Esophagus (tissue), 2 donors: ENCODE measurements around the gene TNXB. TPM values are rescaled to one million over a fixed set of nuclear protein-coding genes. Genes with fewer than 3 reads are reported as not detected.

Source experiments
- H3K27ac ChIP-seq, 2 donors: one replicate each; pipeline ENCODE4 v1.5.1; 2013; ENCODE audit warnings: low read depth in 2 of 2, mild to moderate bottlenecking in 2 of 2, inconsistent platforms in 1 of 2, low read length in 1 of 2, moderate library complexity in 1 of 2
- H3K27me3 ChIP-seq, 2 donors: one replicate each; pipeline ENCODE4 v1.6.1; 2013; ENCODE audit warnings: low read length in 2 of 2, control low read depth in 1 of 2, mild to moderate bottlenecking in 1 of 2; ENCODE audit not compliant: insufficient read depth in 2 of 2, control insufficient read depth in 1 of 2
- H3K36me3 ChIP-seq, 2 donors: one replicate each; pipeline ENCODE4 v1.6.1; 2013; ENCODE audit warnings: low read length in 1 of 2; ENCODE audit not compliant: control insufficient read depth in 2 of 2, insufficient read depth in 2 of 2
- H3K4me1 ChIP-seq, 2 donors: one replicate each; pipeline ENCODE4 v1.6.1; 2013; ENCODE audit warnings: low read length in 1 of 2; ENCODE audit not compliant: control insufficient read depth in 2 of 2, insufficient read depth in 2 of 2
- H3K4me3 ChIP-seq, 2 donors: one replicate each; pipeline ENCODE4 v1.5.1; 2013; ENCODE audit warnings: low read length in 2 of 2, mild to moderate bottlenecking in 2 of 2, low read depth in 1 of 2, moderate library complexity in 1 of 2
- H3K9me3 ChIP-seq, 2 donors: one replicate each; pipeline ENCODE4 v1.6.1; 2013; ENCODE audit warnings: mild to moderate bottlenecking in 2 of 2, low read depth in 1 of 2, low read length in 1 of 2, moderate library complexity in 1 of 2; ENCODE audit not compliant: control insufficient read depth in 2 of 2, insufficient read depth in 1 of 2
- WGBS, 2 donors: extraction: QIAGEN DNeasy Blood & Tissue Kit; methylation state at CpG; one replicate each; pipeline ENCODE4 v1.1.7; 2013; 5-methylcytosine and 5-hydroxymethylcytosine counted together
- polyA plus RNA-seq, 2 donors: library from polyadenylated mRNA; stranded (reverse); fragments of 200-250 nt; gene quantifications; one replicate each; pipeline ENCODE4 v1.2.3, GENCODE V29; 2013
- donor health status: healthy with polysubstance abuse.
- donor health status: Bipolar disorder and iron deficiency.

Gene TNXB
- polyA plus RNA-seq, 2 donors, result 14.8 to 15.5 TPM

DNA sequence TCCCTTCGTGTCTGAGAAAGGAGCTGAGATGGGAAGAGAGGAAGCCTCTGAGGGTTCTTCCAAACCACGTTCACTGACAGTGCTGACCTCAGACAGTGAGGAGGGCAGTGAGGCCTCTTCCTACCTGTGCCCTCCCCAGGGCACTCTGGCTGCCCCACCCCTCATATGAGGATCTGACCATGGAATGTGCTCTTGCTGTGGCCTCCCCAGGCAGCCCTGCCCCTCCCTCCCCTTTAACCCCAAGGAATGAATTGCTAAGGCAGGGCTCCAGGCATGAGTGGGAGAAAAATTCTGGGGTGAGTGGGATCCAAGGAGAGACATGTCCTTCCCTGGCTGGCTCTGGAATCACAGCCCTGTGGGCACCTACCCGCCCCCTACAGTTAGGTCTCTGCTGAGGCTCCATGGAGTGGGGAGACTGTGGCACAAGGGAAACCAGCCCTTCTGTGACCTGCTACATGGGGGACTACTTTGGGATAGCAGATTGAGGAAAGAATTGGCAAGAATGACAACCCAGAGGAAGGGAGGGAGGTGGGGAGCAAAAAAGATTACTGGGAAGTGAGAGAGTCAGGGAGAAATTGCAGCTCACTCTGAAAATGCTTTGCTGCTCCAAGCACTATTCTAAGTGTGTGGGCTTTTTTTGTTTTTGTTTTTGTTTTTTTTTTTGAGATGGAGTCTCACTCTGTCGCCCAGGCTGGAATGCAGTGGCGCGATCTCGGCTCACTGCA lies 29.4 kb downstream of the TNXB start:
- Histone ChIP-seq H3K27me3 (no peaks in the 10 kb centered on the region), H3K4me3 (no peak overlapping the region), H3K36me3 (peaks cover 0 to 3% of the 10 kb centered on the region in 2 donors), H3K4me1 (peaks cover 0 to 15% of the 10 kb centered on the region in 2 donors), H3K9me3 (no peaks in the 10 kb centered on the region), H3K27ac (no peak overlapping the region)
- WGBS, 2 donors, result 69 to 87% methylated on average over 7 of the region's 7 CpGs

DNA sequence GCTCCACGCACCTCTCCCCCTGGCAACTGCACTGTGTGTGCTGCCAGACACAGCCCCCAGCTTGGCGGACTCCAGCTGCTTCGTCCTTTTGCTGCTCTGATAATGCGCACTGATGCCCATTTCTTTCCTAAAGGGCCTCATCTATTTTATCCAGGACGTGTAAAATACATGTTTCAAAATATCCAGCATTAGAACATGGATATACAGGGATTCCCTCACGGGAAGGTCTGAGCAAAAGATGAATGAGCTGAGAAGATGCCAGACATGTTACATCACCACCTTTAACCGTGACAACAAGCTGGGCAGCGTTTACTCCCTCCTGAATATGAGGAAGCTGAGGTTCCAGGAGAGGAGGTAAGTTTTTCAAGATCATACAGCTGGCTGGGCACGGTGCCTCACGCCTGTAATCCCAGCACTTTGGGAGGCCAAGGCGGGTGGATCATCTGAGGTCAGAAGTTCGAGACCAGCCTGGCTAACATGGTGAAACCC lies 32.8 kb downstream of the TNXB start:
- Histone ChIP-seq H3K4me1 (peaks cover 0 to 6% of the 10 kb centered on the region in 2 donors), H3K27ac (peak overlapping the region; percentile 42 to 90), H3K4me3 (no peak overlapping the region), H3K36me3 (no peaks in the 10 kb centered on the region), H3K27me3 (no peaks in the 10 kb centered on the region), H3K9me3 (no peaks in the 10 kb centered on the region)
- 43 to 47% methylated on average over 12 of the region's 12 CpGs for WGBS, 2 donors

- Histone ChIP-seq H3K4me3 (no peak overlapping the region), H3K9me3 (no peaks in the 10 kb centered on the region), H3K4me1 (peaks cover 0 to 2% of the 10 kb centered on the region in 2 donors), H3K36me3 (no peaks in the 10 kb centered on the region), H3K27ac (peak overlapping the region; percentile 42 to 90), H3K27me3 (no peaks in the 10 kb centered on the region)
- 60 to 65% methylated on average over 3 of the region's 3 CpGs for WGBS, 2 donors
These were observed 33.4 kb downstream of the TNXB start for GRCh38 chr6:32075781-32076180.

DNA sequence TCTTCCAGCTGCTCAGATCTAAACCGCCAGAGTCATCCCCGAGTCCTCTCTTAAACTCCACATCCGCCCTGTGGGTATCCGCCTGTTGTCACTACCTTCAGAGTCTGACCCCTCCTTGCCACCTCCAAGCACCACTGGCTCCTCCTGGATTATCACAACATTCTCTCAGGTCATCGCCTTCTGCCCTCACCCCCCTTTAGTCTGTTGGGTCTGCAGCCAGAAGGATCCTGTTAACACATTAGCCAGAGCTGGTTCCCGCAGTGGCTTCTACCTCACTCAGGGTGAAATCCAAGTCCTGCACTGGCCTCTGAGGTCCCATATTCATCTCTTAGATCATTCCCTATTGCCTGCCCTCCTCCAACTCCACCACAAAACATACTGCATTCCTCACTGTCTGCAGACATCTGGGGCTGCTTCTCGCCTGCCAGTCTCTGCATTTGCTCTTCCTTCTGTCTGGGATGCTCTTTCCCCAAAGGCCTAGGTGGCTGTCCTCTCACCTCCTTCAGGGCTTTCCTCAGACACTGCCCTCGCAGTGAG lies 34.1 kb downstream of the TNXB start:
- Histone ChIP-seq H3K27me3 (no peaks in the 10 kb centered on the region), H3K27ac (peak overlapping the region; percentile 6 to 90), H3K36me3 (no peaks in the 10 kb centered on the region), H3K9me3 (no peaks in the 10 kb centered on the region), H3K4me3 (no peak overlapping the region), H3K4me1 (peaks cover 0 to 2% of the 10 kb centered on the region in 2 donors)
- 82 to 90% methylated on average over 8 of the region's 8 CpGs for WGBS, 2 donors

GRCh38 chr6:32073613-32074012 lies 35.5 kb downstream of the TNXB start:
- no peak overlapping the region for H3K4me3 ChIP-seq
- H3K4me1 ChIP-seq, result peaks cover 0 to 2% of the 10 kb centered on the region in 2 donors
- no peaks in the 10 kb centered on the region for H3K27me3 ChIP-seq
- no peaks in the 10 kb centered on the region for H3K36me3 ChIP-seq
- WGBS, 2 donors, result 89 to 94% methylated on average over 10 of the region's 10 CpGs
- H3K9me3 ChIP-seq, result no peaks in the 10 kb centered on the region
- H3K27ac ChIP-seq, result no peak overlapping the region

DNA sequence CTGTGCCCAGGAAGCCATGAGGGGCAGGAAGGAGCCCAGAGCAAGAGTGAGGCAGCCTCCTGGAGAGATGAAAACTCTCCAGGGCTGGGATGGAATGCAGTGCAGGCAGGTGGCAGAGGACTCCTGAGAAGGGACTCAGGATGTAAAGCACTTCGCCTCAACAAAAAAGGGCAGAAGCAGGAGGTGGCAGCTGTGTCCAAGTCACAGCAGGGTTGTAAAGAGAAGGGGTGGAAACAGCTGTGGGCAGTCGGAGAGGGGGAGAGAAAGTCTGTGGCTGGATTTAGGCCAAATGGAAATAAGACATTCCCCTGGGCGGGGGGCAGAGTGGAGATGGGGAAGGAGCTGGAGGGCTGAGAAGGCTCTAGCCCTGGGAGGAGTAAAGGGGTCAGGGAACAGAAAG lies 36.0 kb downstream of the TNXB start:
- H3K9me3 ChIP-seq, result no peaks in the 10 kb centered on the region
- H3K27me3 ChIP-seq, result no peaks in the 10 kb centered on the region
- H3K4me3 ChIP-seq, result no peak overlapping the region
- no peak overlapping the region for H3K27ac ChIP-seq
- peaks cover 0 to 2% of the 10 kb centered on the region in 2 donors for H3K4me1 ChIP-seq
- 66 to 74% methylated on average over 3 of the region's 3 CpGs for WGBS, 2 donors
- H3K36me3 ChIP-seq, result no peaks in the 10 kb centered on the region

DNA sequence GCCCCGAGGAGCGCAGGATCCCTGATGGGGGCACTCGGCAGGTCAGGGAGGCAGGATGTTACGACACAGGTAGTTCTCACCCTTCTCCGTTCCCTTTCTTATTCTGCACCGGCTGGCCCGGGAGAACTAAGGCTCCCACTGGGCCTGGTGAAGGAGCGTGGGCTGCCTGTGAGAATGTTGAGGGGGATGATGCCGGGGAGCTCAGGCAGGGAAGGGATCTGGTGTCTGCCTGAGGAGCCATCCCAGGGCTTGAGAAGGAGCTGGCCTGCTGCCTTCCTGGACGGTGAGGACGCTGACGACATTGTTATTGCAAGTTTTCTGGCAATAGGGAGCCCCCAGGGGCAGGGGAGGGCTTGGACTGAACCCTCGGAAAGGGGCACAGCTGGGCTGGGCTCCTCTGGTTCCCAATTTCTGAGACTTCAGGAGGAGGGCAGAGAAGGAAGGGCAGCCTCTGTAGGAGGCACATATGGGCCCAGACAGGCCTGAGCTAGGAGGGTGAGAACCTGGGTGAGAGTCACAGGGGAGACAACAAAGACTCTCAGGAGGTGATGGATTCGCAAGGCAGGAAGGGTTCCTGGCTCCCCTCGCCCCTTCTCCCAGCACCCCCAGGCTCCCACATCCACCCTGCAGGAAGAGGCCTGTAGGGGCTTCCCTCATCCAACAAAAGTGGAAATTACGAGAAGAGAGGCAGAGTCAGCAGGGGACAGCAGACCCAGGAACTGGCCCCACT lies 38.2 kb downstream of the TNXB start:
- no peaks in the 10 kb centered on the region for H3K9me3 ChIP-seq
- H3K4me1 ChIP-seq, result no peaks in the 10 kb centered on the region
- no peak overlapping the region for H3K4me3 ChIP-seq
- no peaks in the 10 kb centered on the region for H3K36me3 ChIP-seq
- no peaks in the 10 kb centered on the region for H3K27me3 ChIP-seq
- WGBS, 2 donors, result 70 to 73% methylated on average over 16 of the region's 16 CpGs
- H3K27ac ChIP-seq, result peak overlapping the region; percentile 26 to 34

DNA sequence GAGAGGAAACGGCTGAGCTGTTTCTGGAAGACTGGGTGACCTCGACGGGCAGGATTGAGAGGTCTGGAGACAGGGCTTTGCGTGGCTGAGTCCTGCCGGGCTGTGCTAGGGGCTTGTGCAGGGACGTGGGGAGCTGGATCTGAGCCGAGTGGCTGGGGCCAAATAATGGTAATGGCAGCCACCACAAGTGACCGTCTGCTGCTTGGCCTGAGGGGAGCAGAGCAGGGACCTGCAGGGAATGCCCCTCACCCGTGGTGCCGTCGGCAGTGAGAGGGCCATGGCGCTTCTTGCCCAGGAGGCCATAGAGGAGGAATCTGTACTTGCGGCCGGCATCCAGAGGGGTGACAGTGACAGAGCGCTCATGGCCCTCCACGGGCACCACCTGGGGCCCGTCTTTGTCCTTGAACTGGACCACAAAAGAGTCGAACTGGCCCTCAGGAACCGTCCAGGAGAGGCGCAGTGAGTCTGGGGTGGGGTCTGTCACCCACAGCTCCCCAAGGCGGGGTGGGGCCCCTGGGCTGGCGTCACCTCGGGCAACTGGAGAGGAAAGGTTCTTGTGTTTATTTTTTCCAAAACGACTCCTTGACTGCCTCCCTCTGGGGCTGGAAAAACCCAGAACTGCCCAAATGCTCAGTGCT lies 39.1 kb downstream of the TNXB start:
- Histone ChIP-seq H3K27me3 (no peaks in the 10 kb centered on the region), H3K4me1 (no peaks in the 10 kb centered on the region), H3K9me3 (no peaks in the 10 kb centered on the region), H3K27ac (no peak overlapping the region), H3K36me3 (no peaks in the 10 kb centered on the region), H3K4me3 (no peak overlapping the region)
- 78 to 79% methylated on average over 24 of the region's 24 CpGs for WGBS, 2 donors

- H3K9me3 ChIP-seq, result no peaks in the 10 kb centered on the region
- H3K4me1 ChIP-seq, result no peaks in the 10 kb centered on the region
- H3K27ac ChIP-seq, result no peak overlapping the region
- no peaks in the 10 kb centered on the region for H3K36me3 ChIP-seq
- H3K4me3 ChIP-seq, result no peak overlapping the region
- H3K27me3 ChIP-seq, result no peaks in the 10 kb centered on the region
- WGBS, 2 donors, result 87 to 91% methylated on average over 17 of the region's 17 CpGs
These were observed 39.7 kb downstream of the TNXB start for GRCh38 chr6:32069460-32069859.
